GM21390 (cell line): ENCODE data around the gene SCLT1.
"Not testable (repeated sequence)": the region's sequence is repeated elsewhere in the genome, so short reads cannot be mapped to it uniquely, and the experiment has no call there.

Experiments used
- ATAC-seq: cut with Tn5 transposase; IDR thresholded peaks from one replicate; pipeline ENCODE4 v1.9.1; 2021; ENCODE audit not compliant: unreplicated experiment

The SCLT1 gene

GRCh38 chr4:129093191-129093920 is at the start of gene SCLT1:
Gene SCLT1, minus strand, starts transcription at chr4:129093539. Its CDS starts 436 bp downstream, at chr4:129093103.
- peak; percentile 91 for ATAC-seq

- ATAC-seq = no peak
Observed at GRCh38 chr4:129140521-129140920, 47.2 kb upstream of the SCLT1 start.

DNA sequence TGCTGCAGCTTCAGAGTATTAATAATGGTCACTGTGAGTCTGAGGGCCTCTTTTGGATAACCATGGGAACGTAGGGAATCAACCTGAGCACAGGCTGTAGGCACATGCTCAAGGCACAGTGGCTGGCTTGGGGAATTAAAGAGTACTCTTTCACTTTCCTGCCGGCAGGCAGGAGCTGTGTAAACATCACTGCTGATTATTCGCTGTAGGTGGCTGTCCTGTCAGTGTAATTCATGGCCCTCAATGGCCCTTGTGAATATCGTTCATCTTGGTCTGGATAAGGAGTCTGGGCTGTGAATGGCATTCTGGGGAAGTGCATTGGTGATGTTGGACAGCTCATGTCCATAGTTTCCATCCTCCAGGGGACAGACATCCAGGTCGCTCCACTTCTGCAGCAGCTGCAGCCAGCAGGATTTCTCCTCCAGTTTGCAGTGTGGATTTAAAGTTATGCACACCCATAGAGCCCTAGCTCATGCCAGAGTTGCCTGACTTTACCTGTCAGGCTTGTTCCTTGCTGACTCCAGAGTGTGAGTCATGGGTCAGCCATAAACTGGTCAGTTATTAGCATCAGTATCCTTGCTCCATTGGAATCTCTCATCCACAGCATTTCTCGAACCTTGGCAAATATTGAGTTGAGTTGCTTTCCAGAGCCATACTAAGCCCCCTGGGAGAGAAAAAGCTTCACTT is 45.6 kb upstream of the SCLT1 start:
- ATAC-seq = no peak

- ATAC-seq = no peak
Observed at GRCh38 chr4:129136433-129136832, 43.1 kb upstream of the SCLT1 start.

DNA sequence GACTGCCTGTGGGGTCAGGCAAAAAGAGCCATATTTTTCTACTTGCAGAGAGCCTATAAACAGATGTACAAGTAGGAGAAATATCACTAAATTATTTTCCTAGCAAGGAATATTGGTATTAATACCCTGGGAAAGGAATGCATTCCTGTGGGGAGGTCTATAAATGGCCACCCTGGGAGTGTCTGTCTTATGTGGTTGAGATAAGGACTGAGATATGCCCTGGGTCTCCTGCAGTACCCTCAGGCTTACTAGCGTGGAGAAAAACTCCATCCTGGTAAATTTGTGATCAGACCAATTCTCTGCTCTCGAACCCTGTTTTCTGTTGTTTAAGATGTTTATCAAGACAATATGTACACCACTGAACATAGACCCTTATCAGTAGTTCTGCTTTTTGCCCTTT is 38.0 kb upstream of the SCLT1 start:
- ATAC-seq = no peak

DNA sequence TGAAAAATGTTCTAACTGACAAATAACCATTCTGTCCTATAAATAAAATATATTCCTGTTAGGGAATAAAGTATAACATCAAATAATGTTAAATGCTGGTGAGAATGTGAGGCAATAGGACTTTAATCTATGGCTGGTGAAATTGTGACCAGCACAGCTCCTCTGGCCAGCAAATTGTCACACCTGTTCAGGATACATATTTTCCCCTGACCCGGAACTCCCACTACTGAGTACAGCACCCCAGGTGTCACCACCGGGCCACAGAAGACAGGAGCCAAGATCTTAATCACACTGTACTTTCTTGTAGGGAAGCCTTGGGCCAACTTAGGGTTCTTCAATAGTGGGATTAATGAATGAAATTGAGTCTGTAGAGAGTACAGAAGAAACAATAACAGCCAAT is 35.8 kb upstream of the SCLT1 start:
- ATAC-seq = no peak

DNA sequence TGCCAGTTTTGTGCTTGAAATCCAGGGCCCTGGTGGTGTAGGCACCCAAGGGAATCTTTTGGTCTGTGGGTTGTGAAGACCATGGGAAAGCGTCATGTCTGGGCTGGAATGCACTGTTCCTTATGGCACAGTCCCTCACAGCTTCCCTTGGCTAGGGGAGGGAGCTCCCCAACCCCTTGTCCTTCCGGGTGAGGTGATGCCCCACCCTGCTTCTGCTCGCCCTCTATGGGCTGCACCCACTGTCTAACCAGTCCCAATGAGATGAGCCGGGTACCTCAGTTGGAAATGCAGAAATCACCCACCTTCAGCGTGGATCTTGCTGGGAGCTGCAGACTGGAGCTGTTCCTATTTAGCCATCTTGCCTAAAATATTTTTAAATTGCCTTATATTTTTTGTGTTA is 33.3 kb upstream of the SCLT1 start:
- not testable (repeated sequence) for ATAC-seq

DNA sequence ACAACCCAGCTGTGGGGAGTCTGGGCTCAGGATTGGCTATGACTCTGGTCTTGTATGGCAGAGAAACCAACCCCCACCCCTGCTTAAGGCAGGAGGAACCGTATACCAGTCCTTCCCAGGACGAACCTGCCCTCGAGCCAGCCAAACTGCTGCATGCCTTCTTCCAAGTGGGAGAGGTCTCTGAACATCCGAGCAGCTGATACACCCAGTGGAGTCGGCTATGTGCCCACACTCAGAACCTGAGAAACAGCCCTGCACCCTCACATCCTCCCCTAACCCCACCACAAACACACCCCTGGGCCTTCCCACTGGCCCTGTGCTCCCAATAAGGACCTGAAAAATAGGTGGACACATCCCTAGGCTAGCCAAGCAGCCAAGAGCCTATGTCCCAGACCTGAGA is 24.4 kb upstream of the SCLT1 start:
- ATAC-seq = no peak

- no peak for ATAC-seq
Observed at GRCh38 chr4:129113919-129114318, 20.6 kb upstream of the SCLT1 start.

DNA sequence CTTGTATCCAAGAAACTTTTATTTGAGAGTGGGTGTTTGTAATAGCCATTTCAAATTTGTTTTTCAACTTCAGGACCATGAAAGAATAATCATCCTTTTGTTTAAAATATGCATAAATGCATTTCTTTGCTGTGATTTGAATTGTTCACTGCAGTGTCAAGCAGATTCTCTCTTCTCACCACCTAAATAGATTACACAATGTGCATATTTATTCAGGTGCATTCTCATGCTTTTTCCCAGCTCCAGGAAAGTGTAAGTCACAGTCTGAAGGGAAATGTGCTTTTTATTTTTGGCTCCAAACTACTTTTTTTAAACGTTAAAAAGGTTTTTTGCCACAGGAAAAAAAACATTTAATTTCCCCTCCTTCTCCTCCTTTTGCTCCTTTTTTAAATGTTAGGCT is 20.1 kb upstream of the SCLT1 start:
- no peak for ATAC-seq

- ATAC-seq = no peak
Observed at GRCh38 chr4:129111919-129112318, 18.6 kb upstream of the SCLT1 start.

DNA sequence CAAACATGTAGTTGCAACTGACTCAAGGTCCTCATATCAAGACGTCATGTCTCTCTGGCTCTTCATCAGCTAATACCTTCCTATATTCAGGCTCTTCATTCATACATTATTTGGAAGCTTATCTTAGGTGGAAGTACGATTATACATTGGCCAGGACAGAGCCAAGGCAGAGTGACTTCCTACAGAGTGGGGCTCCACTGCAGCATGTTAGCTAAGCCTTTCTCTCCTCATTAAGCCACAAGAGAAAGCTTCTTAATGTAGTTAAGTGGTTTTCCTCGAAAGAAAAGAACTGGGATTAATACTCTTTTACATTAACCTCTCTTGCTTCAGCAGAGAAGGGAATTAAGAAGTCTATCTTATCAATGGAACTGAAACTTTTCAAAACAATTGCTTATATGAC is 17.6 kb upstream of the SCLT1 start:
- no peak for ATAC-seq

DNA sequence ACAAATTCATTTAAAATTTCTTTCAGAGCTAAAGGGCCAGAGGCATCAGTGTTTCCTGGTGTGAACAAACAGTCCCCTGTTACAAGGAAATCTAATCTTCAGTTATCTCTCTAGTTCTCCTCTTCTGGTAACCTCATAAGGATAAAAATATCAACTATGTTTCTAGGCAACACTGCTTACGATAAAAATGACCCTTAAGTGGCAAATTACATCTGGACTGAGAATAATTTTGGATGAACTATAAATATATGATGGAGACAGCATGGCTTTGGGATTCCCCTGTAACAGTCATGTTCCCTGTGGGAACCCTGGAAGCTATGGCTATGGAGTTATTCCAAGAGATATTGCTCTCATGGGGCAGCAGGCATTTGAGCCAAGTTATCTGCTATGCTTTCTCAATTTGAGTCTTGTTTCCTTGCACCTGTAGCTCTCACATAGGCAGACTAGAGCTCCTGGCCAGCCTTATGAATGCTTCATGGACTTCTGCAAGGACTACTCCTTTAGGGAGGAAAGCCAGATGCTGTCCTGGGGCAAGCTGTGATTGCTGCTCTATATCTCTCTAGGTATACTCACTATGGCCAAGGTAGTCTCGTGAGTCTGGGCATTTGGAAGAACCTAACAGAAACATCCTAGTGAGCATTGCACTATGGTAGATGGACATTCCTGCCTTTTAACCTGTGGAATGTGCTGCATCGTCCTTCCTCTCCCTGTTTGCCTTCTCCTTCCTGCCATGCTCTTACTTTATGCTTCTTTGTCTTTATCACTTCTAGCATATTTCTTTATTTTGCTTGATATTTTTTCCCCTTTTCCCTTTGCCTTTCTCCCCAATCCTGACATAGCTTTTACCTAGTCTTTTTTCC is 16.9 kb upstream of the SCLT1 start:
- ATAC-seq = no peak

DNA sequence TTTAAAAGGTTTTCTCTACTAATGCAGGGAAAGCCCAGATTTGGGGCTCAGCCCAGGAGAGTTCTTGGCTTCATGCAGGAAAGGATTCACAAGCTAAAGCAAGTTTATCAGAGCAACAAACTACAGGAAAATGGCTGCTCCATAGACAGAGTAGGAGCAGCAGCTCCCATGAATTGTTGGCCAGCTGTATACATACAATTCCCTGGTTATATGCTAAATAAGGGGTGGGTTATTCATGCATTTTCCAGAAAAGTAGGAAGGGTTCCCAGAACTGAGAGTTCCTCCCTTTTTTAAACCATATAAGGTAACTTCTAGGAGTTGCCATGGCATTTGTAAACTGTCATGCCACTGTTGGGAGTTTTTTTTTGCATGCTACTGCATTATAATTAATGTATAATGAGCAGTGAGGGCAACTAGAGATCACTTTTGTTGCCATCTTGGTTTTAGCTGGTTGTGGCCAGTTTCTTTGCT is 5.2 kb upstream of the SCLT1 start:
- ATAC-seq = no peak

GRCh38 chr4:129095811-129096454 is 2.6 kb upstream of the SCLT1 start, which contains the start of gene C4orf33:
Gene C4orf33, plus strand, starts transcription at chr4:129096152. Its CDS starts 6,459 bp downstream, at chr4:129102611.
- peak; percentile 42 for ATAC-seq

GRCh38 chr4:129094347-129094746 is 1.0 kb upstream of the SCLT1 start:
- no peak for ATAC-seq

- no peak for ATAC-seq
Observed at GRCh38 chr4:129092631-129093190, 628 bp downstream of the SCLT1 start.

GRCh38 chr4:129087516-129087915 is 5.8 kb downstream of the SCLT1 start:
- ATAC-seq = no peak

GRCh38 chr4:129085472-129085871 is 7.9 kb downstream of the SCLT1 start:
- ATAC-seq = no peak

GRCh38 chr4:129082302-129082701 is 11.0 kb downstream of the SCLT1 start:
- no peak for ATAC-seq

- no peak for ATAC-seq
Observed at GRCh38 chr4:129080129-129080528, 13.2 kb downstream of the SCLT1 start.
